Measurements from ENCODE around the gene MACROD2. TPM values are rescaled to one million over a fixed set of nuclear protein-coding genes. Genes with fewer than 3 reads are reported as not detected.

MACROD2 gene
- total RNA-seq, 1 donor from 2014 or later = 3.5 TPM

DNA sequence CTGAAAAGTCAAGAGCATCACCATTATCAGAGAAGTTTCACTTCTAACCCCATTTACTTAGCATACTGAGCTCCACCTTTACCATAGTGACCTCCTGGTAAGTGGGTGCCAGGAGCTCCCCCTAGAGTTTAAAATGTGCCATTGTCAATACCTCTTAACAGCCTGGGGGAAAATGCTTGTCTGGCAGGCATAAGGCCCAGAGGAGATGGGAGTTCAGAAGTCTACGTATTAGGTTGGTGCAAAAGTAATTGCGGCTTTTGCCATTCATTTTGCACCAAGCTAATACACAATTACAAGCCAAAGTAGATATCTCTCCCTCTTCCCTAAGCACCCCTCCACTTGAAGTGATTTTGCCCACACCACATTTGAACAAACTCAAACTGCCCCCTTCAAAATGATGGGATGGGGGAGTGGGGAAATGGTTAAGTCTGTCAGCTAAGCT, 1658.9 kb downstream of the MACROD2 start:
- no peaks in the 10 kb centered on the region for H3K27me3 ChIP-seq
- no peak overlapping the region for H3K27ac ChIP-seq
- no peaks in the 10 kb centered on the region for H3K36me3 ChIP-seq
- no peaks in the 10 kb centered on the region for H3K9me3 ChIP-seq
- no peak overlapping the region for H3K4me3 ChIP-seq
- DNase-seq (ENCODE audit: low spot score in 2 of 2) = no peak
- TF ChIP-seq CTCF (IDR thresholded peaks at IDR 0.05) = peak in 2 of 3 experiments; percentile 18 to 26
- intact Hi-C loops (cut with DNase I) = no loop called here
- no peaks in the 10 kb centered on the region for H3K4me1 ChIP-seq

- H3K27me3 ChIP-seq = no peaks in the 10 kb centered on the region
- intact Hi-C loops (cut with DNase I) = no loop called here
- no peaks in the 10 kb centered on the region for H3K4me1 ChIP-seq
- DNase-seq (ENCODE audit: low spot score in 2 of 2) = no peak
- H3K27ac ChIP-seq = no peak overlapping the region
- H3K4me3 ChIP-seq = no peak overlapping the region
- no peak for TF ChIP-seq CTCF (IDR thresholded peaks at IDR 0.05)
- no peaks in the 10 kb centered on the region for H3K9me3 ChIP-seq
- H3K36me3 ChIP-seq = no peaks in the 10 kb centered on the region
These were observed 1660.1 kb downstream of the MACROD2 start for GRCh38 chr20:15655295-15655874.

- Histone ChIP-seq H3K9me3 (no peaks in the 10 kb centered on the region), H3K27ac (no peak overlapping the region), H3K4me3 (no peak overlapping the region), H3K36me3 (no peaks in the 10 kb centered on the region), H3K27me3 (no peaks in the 10 kb centered on the region), H3K4me1 (no peaks in the 10 kb centered on the region)
- DNase-seq (ENCODE audit: low spot score in 2 of 2) = no peak
- no peak for TF ChIP-seq CTCF (IDR thresholded peaks at IDR 0.05)
- intact Hi-C loops (cut with DNase I) = no loop called here
These were observed 1660.8 kb downstream of the MACROD2 start for GRCh38 chr20:15656124-15656523.

GRCh38 chr20:15658295-15658694, 1663.0 kb downstream of the MACROD2 start:
- Histone ChIP-seq H3K27me3 (no peaks in the 10 kb centered on the region), H3K27ac (no peak overlapping the region), H3K36me3 (no peaks in the 10 kb centered on the region), H3K4me3 (no peak overlapping the region), H3K9me3 (no peaks in the 10 kb centered on the region), H3K4me1 (no peaks in the 10 kb centered on the region)
- no peak for TF ChIP-seq CTCF (IDR thresholded peaks at IDR 0.05)
- DNase-seq (ENCODE audit: low spot score in 2 of 2) = no peak
- intact Hi-C loops (cut with DNase I) = no loop called here

GRCh38 chr20:15673206-15673605, 1677.9 kb downstream of the MACROD2 start:
- no peak for DNase-seq (ENCODE audit: low spot score in 2 of 2)
- Histone ChIP-seq H3K36me3 (no peaks in the 10 kb centered on the region), H3K27ac (peak overlapping the region; percentile 51 to 68), H3K9me3 (no peaks in the 10 kb centered on the region), H3K4me3 (no peak overlapping the region), H3K4me1 (peaks cover 0 to 11% of the 10 kb centered on the region in 2 donors), H3K27me3 (no peaks in the 10 kb centered on the region)
- TF ChIP-seq CTCF (IDR thresholded peaks at IDR 0.05) = no peak
- intact Hi-C loops (cut with DNase I) = loop anchor here (5.0 kb wide), 1 partner anchor 89 kb away; no protein-coding TSS in a partner anchor
